ENCODE data around the gene SLC34A1.

DNA sequence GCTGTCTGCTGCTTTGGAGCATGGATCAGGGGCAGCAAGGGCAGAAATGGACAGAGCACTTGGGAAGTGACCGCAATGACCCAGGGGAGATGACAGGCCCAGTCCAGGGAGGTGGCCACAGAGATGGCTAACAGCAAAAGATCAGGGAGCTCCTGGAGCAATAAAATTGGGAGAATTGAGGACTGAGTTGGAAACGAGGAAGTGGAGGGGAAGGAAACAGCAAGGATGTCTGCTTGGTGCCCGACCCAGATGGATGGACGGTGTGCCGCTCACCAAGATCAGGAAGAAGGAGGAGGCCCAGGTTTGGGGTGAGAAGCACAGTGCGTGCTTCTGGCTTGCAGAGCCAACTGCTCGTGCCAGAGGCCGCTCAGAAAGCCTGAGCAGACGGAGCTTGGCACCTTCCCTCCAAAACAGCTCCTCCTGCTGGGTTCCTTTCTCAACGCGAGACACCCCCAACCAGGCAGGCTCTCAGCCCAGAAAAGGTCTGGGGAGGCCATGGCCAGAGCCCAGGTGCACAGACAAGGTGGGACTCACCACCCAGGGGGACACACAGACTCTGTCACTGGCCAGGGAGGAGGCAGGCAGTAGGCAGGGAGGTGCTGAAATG is 1.7 kb upstream of the SLC34A1 start:
- TF ChIP-seq, protein P1, sequence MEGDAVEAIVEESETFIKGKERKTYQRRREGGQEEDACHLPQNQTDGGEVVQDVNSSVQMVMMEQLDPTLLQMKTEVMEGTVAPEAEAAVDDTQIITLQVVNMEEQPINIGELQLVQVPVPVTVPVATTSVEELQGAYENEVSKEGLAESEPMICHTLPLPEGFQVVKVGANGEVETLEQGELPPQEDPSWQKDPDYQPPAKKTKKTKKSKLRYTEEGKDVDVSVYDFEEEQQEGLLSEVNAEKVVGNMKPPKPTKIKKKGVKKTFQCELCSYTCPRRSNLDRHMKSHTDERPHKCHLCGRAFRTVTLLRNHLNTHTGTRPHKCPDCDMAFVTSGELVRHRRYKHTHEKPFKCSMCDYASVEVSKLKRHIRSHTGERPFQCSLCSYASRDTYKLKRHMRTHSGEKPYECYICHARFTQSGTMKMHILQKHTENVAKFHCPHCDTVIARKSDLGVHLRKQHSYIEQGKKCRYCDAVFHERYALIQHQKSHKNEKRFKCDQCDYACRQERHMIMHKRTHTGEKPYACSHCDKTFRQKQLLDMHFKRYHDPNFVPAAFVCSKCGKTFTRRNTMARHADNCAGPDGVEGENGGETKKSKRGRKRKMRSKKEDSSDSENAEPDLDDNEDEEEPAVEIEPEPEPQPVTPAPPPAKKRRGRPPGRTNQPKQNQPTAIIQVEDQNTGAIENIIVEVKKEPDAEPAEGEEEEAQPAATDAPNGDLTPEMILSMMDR (IDR thresholded peaks at IDR 0.05) = peak; percentile 28 to 59 (median 42)
- no peak for TF ChIP-seq POLR2A (IDR thresholded peaks at IDR 0.05)
